22Rv1 (cell line): ENCODE measurements around the gene GDE1.

ENCODE experiments used
- ZFX ChIP-seq: fragments of 450-650 bp; IDR thresholded peaks from 2 replicates; pipeline ENCODE4 v1.6.1; 2017; ENCODE audit warnings: antibody characterized with exemption, borderline replicate concordance
- TF ChIP-seq, protein P1 (sequence below): fragments of 450-650 bp; IDR thresholded peaks from 2 replicates; pipeline ENCODE4 v1.5.1; 2017; ENCODE audit warnings: mild to moderate bottlenecking

DNA sequence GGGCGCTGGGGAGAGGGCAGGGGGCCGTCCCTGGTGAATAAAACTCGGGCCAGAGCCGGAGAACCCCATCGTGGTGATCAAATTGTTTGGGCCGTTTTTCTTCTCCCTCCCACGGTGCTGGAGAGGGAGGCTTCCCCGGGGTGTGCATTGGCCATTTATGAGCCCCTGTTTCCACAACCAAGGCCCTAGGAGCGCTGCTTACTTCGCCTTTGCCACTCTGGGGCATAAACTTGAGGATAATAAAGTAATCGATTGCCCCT is 2.4 kb upstream of the GDE1 start:
- TF ChIP-seq, protein P1, sequence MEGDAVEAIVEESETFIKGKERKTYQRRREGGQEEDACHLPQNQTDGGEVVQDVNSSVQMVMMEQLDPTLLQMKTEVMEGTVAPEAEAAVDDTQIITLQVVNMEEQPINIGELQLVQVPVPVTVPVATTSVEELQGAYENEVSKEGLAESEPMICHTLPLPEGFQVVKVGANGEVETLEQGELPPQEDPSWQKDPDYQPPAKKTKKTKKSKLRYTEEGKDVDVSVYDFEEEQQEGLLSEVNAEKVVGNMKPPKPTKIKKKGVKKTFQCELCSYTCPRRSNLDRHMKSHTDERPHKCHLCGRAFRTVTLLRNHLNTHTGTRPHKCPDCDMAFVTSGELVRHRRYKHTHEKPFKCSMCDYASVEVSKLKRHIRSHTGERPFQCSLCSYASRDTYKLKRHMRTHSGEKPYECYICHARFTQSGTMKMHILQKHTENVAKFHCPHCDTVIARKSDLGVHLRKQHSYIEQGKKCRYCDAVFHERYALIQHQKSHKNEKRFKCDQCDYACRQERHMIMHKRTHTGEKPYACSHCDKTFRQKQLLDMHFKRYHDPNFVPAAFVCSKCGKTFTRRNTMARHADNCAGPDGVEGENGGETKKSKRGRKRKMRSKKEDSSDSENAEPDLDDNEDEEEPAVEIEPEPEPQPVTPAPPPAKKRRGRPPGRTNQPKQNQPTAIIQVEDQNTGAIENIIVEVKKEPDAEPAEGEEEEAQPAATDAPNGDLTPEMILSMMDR, result no peak
- no peak for TF ChIP-seq ZFX
